Fibroblast of lung (primary cell): ENCODE results near the gene AMIGO3. TPM values are rescaled to one million over a fixed set of nuclear protein-coding genes. Genes with fewer than 3 reads are reported as not detected.
A peak's percentile ranks its signal among the peaks of the same experiment; 100 is the strongest.

Experiments
- DNase-seq, 2 donors: peaks; one replicate each; pipeline versions ENCODE4 v3.0.0 to v3.0.0-alpha.2; 2010; ENCODE audit warnings: low read depth in 2 of 2
- H2AFZ ChIP-seq: 2 replicates; pipeline ENCODE4 v1.5.1; 2012; ENCODE audit warnings: low read length, control low read depth, inconsistent platforms
- H3K27ac ChIP-seq: 2 replicates; pipeline ENCODE4 v1.5.1; 2011; ENCODE audit warnings: low read length, control low read depth; ENCODE audit not compliant: insufficient read depth
- H3K27me3 ChIP-seq: 2 replicates; pipeline ENCODE4 v1.5.1; 2011; ENCODE audit warnings: mild to moderate bottlenecking, low read length; ENCODE audit not compliant: control insufficient read depth, insufficient read depth
- H3K36me3 ChIP-seq: 2 replicates; pipeline ENCODE4 v1.5.1; 2011; ENCODE audit warnings: low read length; ENCODE audit not compliant: control insufficient read depth, insufficient read depth
- H3K4me1 ChIP-seq: 2 replicates; pipeline ENCODE4 v1.5.1; 2011; ENCODE audit warnings: low read length; ENCODE audit not compliant: control insufficient read depth, insufficient read depth; ENCODE audit errors: extremely low read depth
- H3K4me2 ChIP-seq: 2 replicates; pipeline ENCODE4 v1.5.1; 2011; ENCODE audit warnings: low read length, control low read depth; ENCODE audit not compliant: insufficient read depth; ENCODE audit errors: extremely low read depth
- H3K4me3 ChIP-seq, 4 experiments: fragments of 200-600 bp in 1 of 4; sonication (generic) in 1 of 4; replicated peaks in 1 of 4; 2 replicates each; pipeline ENCODE4 v1.5.1; 2011 to 2016; ENCODE audit warnings: low read length in 4 of 4, low read depth in 3 of 4, mild to moderate bottlenecking in 3 of 4, control low read depth in 2 of 4, inconsistent platforms in 1 of 4, mixed read lengths in 1 of 4; ENCODE audit not compliant: insufficient read depth in 1 of 4; ENCODE audit errors: control extremely low read depth in 1 of 4
- H3K79me2 ChIP-seq: 2 replicates; pipeline ENCODE4 v1.5.1; 2012; ENCODE audit warnings: mild to moderate bottlenecking, low read length, inconsistent platforms; ENCODE audit not compliant: control insufficient read depth, insufficient read depth
- H3K9ac ChIP-seq: 2 replicates; pipeline ENCODE4 v1.5.1; 2011; ENCODE audit warnings: mild to moderate bottlenecking, low read length, control low read depth; ENCODE audit not compliant: insufficient read depth
- H3K9me3 ChIP-seq: 2 replicates; pipeline ENCODE4 v1.5.1; 2012; ENCODE audit warnings: low read depth, low read length; ENCODE audit not compliant: control insufficient read depth, insufficient read depth
- H4K20me1 ChIP-seq: 2 replicates; pipeline ENCODE4 v1.5.1; 2011; ENCODE audit warnings: low read length; ENCODE audit not compliant: control insufficient read depth, insufficient read depth; ENCODE audit errors: extremely low read depth
- EZH2 ChIP-seq: IDR thresholded peaks from 2 replicates; pipeline ENCODE4 v1.5.1; 2012; ENCODE audit warnings: low read length, control low read depth, mild to moderate bottlenecking; ENCODE audit errors: missing control alignments
- polyA plus RNA-seq, 2 donors: library from polyadenylated mRNA; depleted of rRNA in 1 of 2; stranded (reverse) in 1 of 2; unstranded in 1 of 2; fragments of >200 nt; gene quantifications; 2 replicates each; pipeline ENCODE4 v1.2.1, GENCODE V29; 2011 to 2012; ENCODE audit warnings: missing spikeins in 1 of 2
- total RNA-seq: library from RNA; depleted of rRNA; stranded (reverse); fragments of >200 nt; gene quantifications from 2 replicates; pipeline ENCODE4 v1.2.1, GENCODE V29; 2014
- TF ChIP-seq, protein P1 (sequence below), 2 donors: IDR thresholded peaks in 1 of 2; conservative IDR thresholded peaks in 1 of 2; 1 replicate in 1 of 2; 2 replicates in 1 of 2; pipeline ENCODE4 v1.5.1; 2011 to 2012; ENCODE audit warnings: low read length in 2 of 2, control low read depth in 1 of 2, inconsistent platforms in 1 of 2, low read depth in 1 of 2, mild to moderate bottlenecking in 1 of 2

AMIGO3 gene
- total and polyA plus RNA-seq, 2 donors (not counting 1 experiment from before 2014, with no cell fraction given) = 0.33 TPM; not detected in 1

GRCh38 chr3:49723628-49724551 is 4.4 kb upstream of the AMIGO3 start, which contains the start of gene GMPPB:
Gene GMPPB (minus strand): TSS chr3:49723951. CDS start chr3:49723726, 225 bp downstream.
- Histone ChIP-seq H3K9ac (peak within 1 kb of the TSS; percentile 95), H3K27me3 (no peaks in the 10 kb centered on the region), H3K9me3 (no peaks in the 10 kb centered on the region), H4K20me1 (no peaks in the 10 kb centered on the region), H3K79me2 (peaks cover 16% of the 10 kb centered on the region), H3K27ac (peak within 1 kb of the TSS; percentile 97), H3K4me3 (peak within 1 kb of the TSS; percentile 86 to 99 (median 98)), H3K36me3 (peaks cover 34% of the 10 kb centered on the region), H2AFZ (peak within 1 kb of the TSS; percentile 51), H3K4me1 (peaks cover 12% of the 10 kb centered on the region), H3K4me2 (peak within 1 kb of the TSS; percentile 90)
- peak; percentile 96 for DNase-seq
- no peak for TF ChIP-seq EZH2
- TF ChIP-seq, protein P1, sequence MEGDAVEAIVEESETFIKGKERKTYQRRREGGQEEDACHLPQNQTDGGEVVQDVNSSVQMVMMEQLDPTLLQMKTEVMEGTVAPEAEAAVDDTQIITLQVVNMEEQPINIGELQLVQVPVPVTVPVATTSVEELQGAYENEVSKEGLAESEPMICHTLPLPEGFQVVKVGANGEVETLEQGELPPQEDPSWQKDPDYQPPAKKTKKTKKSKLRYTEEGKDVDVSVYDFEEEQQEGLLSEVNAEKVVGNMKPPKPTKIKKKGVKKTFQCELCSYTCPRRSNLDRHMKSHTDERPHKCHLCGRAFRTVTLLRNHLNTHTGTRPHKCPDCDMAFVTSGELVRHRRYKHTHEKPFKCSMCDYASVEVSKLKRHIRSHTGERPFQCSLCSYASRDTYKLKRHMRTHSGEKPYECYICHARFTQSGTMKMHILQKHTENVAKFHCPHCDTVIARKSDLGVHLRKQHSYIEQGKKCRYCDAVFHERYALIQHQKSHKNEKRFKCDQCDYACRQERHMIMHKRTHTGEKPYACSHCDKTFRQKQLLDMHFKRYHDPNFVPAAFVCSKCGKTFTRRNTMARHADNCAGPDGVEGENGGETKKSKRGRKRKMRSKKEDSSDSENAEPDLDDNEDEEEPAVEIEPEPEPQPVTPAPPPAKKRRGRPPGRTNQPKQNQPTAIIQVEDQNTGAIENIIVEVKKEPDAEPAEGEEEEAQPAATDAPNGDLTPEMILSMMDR (conservative IDR thresholded peaks at IDR 0.05 in 1 of 2, IDR thresholded peaks at IDR 0.05 in 1 of 2; ENCODE audit: low read depth in 1 of 2, low read length in 2 of 2) = no peak

DNA sequence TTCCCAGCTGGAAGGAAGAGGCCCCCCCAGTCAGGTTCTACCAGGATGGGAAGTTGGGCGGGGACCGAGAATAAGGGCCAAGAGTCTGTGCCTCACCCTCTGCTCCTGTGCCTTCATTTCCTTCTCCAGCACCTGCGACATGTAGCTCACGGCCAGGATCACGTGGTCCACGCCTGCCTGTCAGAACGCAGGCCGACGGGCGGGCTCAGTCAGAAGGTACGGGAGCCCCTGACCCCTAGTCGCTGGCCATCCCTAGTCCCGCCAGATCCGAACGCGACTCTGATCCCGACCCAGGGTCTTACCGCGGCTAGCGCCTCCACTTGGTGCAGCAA is 3.8 kb upstream of the AMIGO3 start:
- H3K4me3 ChIP-seq = peak overlapping the region; percentile 86 to 99 (median 98)
- H3K9me3 ChIP-seq = no peaks in the 10 kb centered on the region
- peaks cover 16% of the 10 kb centered on the region for H3K79me2 ChIP-seq
- no peaks in the 10 kb centered on the region for H4K20me1 ChIP-seq
- peak overlapping the region; percentile 8 for H2AFZ ChIP-seq
- peaks cover 13% of the 10 kb centered on the region for H3K4me1 ChIP-seq
- no peaks in the 10 kb centered on the region for H3K27me3 ChIP-seq
- peak overlapping the region; percentile 81 for H3K4me2 ChIP-seq
- peak overlapping the region; percentile 95 for H3K9ac ChIP-seq
- peaks cover 34% of the 10 kb centered on the region for H3K36me3 ChIP-seq
- no peak for TF ChIP-seq EZH2
- TF ChIP-seq, protein P1 (conservative IDR thresholded peaks at IDR 0.05 in 1 of 2, IDR thresholded peaks at IDR 0.05 in 1 of 2; ENCODE audit: low read depth in 1 of 2, low read length in 2 of 2) = no peak
- peak; percentile 21 to 55 for DNase-seq
- peak overlapping the region; percentile 97 for H3K27ac ChIP-seq

GRCh38 chr3:49722896-49723295 is 3.4 kb upstream of the AMIGO3 start:
- Histone ChIP-seq H3K79me2 (peaks cover 16% of the 10 kb centered on the region), H3K9ac (peak overlapping the region; percentile 95), H4K20me1 (no peaks in the 10 kb centered on the region), H3K27me3 (no peaks in the 10 kb centered on the region), H3K36me3 (peaks cover 33% of the 10 kb centered on the region), H2AFZ (no peak overlapping the region), H3K27ac (peak overlapping the region; percentile 97), H3K4me3 (peak overlapping the region; percentile 86 to 99 (median 98)), H3K9me3 (no peaks in the 10 kb centered on the region), H3K4me2 (peak overlapping the region; percentile 81), H3K4me1 (peaks cover 13% of the 10 kb centered on the region)
- no peak for DNase-seq
- TF ChIP-seq EZH2 = no peak
- TF ChIP-seq, protein P1 (conservative IDR thresholded peaks at IDR 0.05 in 1 of 2, IDR thresholded peaks at IDR 0.05 in 1 of 2; ENCODE audit: low read depth in 1 of 2, low read length in 2 of 2) = no peak
